Sigmoid colon (tissue), 4 donors: ENCODE data around the gene RPS6KB1.

ENCODE experiments used
- EP300 ChIP-seq, 4 donors: sonication (generic); formaldehyde crosslinking; IDR thresholded peaks; one replicate each; pipeline ENCODE4 v1.6.1; 2017; ENCODE audit warnings: antibody characterized with exemption in 4 of 4
- POLR2A ChIP-seq, 2 donors: fragments of 450-650 bp; IDR thresholded peaks; one replicate each; pipeline ENCODE4 v1.6.1; 2016; ENCODE audit warnings: antibody characterized with exemption in 2 of 2, mild to moderate bottlenecking in 2 of 2, moderate library complexity in 2 of 2
- TF ChIP-seq, protein P1 (sequence below), 4 experiments: fragments of 450-650 bp in 3 of 4; fragments of 200-600 bp in 1 of 4; IDR thresholded peaks; one replicate each; pipeline ENCODE4 v1.5.1; 2016 to 2019; ENCODE audit warnings: antibody characterized with exemption in 4 of 4, mild to moderate bottlenecking in 3 of 4, moderate library complexity in 2 of 4

DNA sequence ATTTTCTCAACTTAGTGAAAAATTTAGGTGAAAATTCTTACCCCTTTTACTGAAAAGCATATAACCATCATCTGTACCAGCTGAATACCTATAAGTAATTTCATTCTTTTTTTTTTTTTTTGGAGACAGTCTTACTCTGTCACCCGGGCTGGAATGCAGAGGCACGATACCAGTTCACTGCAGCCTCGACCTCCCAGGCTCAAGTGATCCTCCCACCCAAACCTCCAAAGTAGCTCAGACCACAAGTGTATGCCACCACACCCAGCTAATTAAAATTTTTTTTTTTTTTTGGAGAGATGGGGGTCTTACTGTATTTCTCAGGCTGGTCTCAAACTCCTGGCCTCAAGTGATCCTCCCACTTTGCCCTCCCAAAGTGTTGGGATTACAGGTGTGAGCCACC lies 34.0 kb upstream of the RPS6KB1 start:
- TF ChIP-seq, protein P1, sequence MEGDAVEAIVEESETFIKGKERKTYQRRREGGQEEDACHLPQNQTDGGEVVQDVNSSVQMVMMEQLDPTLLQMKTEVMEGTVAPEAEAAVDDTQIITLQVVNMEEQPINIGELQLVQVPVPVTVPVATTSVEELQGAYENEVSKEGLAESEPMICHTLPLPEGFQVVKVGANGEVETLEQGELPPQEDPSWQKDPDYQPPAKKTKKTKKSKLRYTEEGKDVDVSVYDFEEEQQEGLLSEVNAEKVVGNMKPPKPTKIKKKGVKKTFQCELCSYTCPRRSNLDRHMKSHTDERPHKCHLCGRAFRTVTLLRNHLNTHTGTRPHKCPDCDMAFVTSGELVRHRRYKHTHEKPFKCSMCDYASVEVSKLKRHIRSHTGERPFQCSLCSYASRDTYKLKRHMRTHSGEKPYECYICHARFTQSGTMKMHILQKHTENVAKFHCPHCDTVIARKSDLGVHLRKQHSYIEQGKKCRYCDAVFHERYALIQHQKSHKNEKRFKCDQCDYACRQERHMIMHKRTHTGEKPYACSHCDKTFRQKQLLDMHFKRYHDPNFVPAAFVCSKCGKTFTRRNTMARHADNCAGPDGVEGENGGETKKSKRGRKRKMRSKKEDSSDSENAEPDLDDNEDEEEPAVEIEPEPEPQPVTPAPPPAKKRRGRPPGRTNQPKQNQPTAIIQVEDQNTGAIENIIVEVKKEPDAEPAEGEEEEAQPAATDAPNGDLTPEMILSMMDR (IDR thresholded peaks at IDR 0.05), result no peak
- TF ChIP-seq POLR2A (IDR thresholded peaks at IDR 0.05) (no peak), EP300 (IDR thresholded peaks at IDR 0.05) (no peak)
